ENCODE data around the gene CNTNAP4.

CNTNAP4 gene

GRCh38 chr16:76450890-76451289 is 173.7 kb downstream of the CNTNAP4 start:
- TF ChIP-seq FOXP2 (optimal IDR thresholded peaks at IDR 0.05; ENCODE audit: borderline replicate concordance, extremely low read depth, extremely low read length, insufficient read depth), result no peak
- no peak for TF ChIP-seq TAF1 (IDR thresholded peaks at IDR 0.05; ENCODE audit: borderline replicate concordance, insufficient read depth, low read length)
- no peak for TF ChIP-seq POLR2AphosphoS5 (IDR thresholded peaks at IDR 0.05; ENCODE audit: low read depth, low read length)
- TF ChIP-seq SIN3A (IDR thresholded peaks at IDR 0.05; ENCODE audit: borderline replicate concordance, insufficient read depth, low read length), result no peak
- no peak for TF ChIP-seq REST (IDR thresholded peaks at IDR 0.05; ENCODE audit: insufficient read depth in 1 of 2, low read depth in 2 of 2, low read length in 2 of 2)

- TF ChIP-seq FOXP2 (optimal IDR thresholded peaks at IDR 0.05; ENCODE audit: borderline replicate concordance, extremely low read depth, extremely low read length, insufficient read depth) (no peak), SIN3A (IDR thresholded peaks at IDR 0.05; ENCODE audit: borderline replicate concordance, insufficient read depth, low read length) (no peak), TAF1 (IDR thresholded peaks at IDR 0.05; ENCODE audit: borderline replicate concordance, insufficient read depth, low read length) (no peak), POLR2AphosphoS5 (IDR thresholded peaks at IDR 0.05; ENCODE audit: low read depth, low read length) (no peak), REST (IDR thresholded peaks at IDR 0.05; ENCODE audit: insufficient read depth in 1 of 2, low read depth in 2 of 2, low read length in 2 of 2) (no peak)
Measured at GRCh38 chr16:76455257-76455656, 178.1 kb downstream of the CNTNAP4 start.

GRCh38 chr16:76456016-76456415 is 178.8 kb downstream of the CNTNAP4 start:
- TF ChIP-seq POLR2AphosphoS5 (IDR thresholded peaks at IDR 0.05; ENCODE audit: low read depth, low read length), result no peak
- no peak for TF ChIP-seq FOXP2 (optimal IDR thresholded peaks at IDR 0.05; ENCODE audit: borderline replicate concordance, extremely low read depth, extremely low read length, insufficient read depth)
- no peak for TF ChIP-seq REST (IDR thresholded peaks at IDR 0.05; ENCODE audit: insufficient read depth in 1 of 2, low read depth in 2 of 2, low read length in 2 of 2)
- TF ChIP-seq TAF1 (IDR thresholded peaks at IDR 0.05; ENCODE audit: borderline replicate concordance, insufficient read depth, low read length), result no peak
- no peak for TF ChIP-seq SIN3A (IDR thresholded peaks at IDR 0.05; ENCODE audit: borderline replicate concordance, insufficient read depth, low read length)

- TF ChIP-seq FOXP2 (optimal IDR thresholded peaks at IDR 0.05; ENCODE audit: borderline replicate concordance, extremely low read depth, extremely low read length, insufficient read depth) (no peak), TAF1 (IDR thresholded peaks at IDR 0.05; ENCODE audit: borderline replicate concordance, insufficient read depth, low read length) (no peak), SIN3A (IDR thresholded peaks at IDR 0.05; ENCODE audit: borderline replicate concordance, insufficient read depth, low read length) (no peak), REST (IDR thresholded peaks at IDR 0.05; ENCODE audit: insufficient read depth in 1 of 2, low read depth in 2 of 2, low read length in 2 of 2) (no peak)
Measured at GRCh38 chr16:76459111-76459510, 181.9 kb downstream of the CNTNAP4 start.

GRCh38 chr16:76461836-76462235 is 184.6 kb downstream of the CNTNAP4 start:
- TF ChIP-seq REST (IDR thresholded peaks at IDR 0.05; ENCODE audit: insufficient read depth in 1 of 2, low read depth in 2 of 2, low read length in 2 of 2) (no peak), SIN3A (IDR thresholded peaks at IDR 0.05; ENCODE audit: borderline replicate concordance, insufficient read depth, low read length) (no peak), FOXP2 (optimal IDR thresholded peaks at IDR 0.05; ENCODE audit: borderline replicate concordance, extremely low read depth, extremely low read length, insufficient read depth) (no peak), TAF1 (IDR thresholded peaks at IDR 0.05; ENCODE audit: borderline replicate concordance, insufficient read depth, low read length) (no peak), POLR2AphosphoS5 (IDR thresholded peaks at IDR 0.05; ENCODE audit: low read depth, low read length) (no peak)
